ENCODE results near the gene POLA2.

Gene POLA2

GRCh38 chr11:65340226-65340625 lies 78.5 kb downstream of the POLA2 start:
- TF ChIP-seq CTCF (IDR thresholded peaks at IDR 0.05; ENCODE audit: low read depth, low read length) = no peak

GRCh38 chr11:65341856-65342255 lies 80.1 kb downstream of the POLA2 start:
- TF ChIP-seq CTCF (IDR thresholded peaks at IDR 0.05; ENCODE audit: low read depth, low read length) = no peak
- H3K4me3 ChIP-seq (ENCODE audit: low read depth, low read length) = no peak overlapping the region

More at GRCh38 chr11:65340226-65340625, 78.5 kb downstream of the POLA2 start:
- no peak overlapping the region for H3K4me3 ChIP-seq (ENCODE audit: low read depth, low read length)

Measured in WI38 (cell line).